ENCODE measurements around the gene MB21D2.

MB21D2 gene

DNA sequence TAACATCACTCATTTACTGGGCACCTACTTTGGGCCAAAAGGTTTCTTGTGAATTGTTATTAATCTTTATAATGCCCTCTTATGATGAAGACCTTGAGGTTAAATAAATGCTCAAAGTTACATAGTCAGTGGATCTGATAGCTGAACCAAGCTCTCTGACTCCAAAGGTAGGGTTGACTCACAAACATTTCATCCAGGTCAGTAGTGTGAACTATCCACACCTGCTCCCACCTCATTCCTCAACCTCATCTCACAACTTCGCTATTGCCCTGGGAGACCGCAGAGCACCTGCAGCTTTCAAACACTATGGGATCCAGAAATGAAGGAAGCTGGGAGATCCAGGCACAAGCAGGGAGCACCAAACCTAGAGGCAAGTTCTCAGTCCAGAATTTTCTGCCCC, 96.5 kb downstream of the MB21D2 start:
- H3K4me3 ChIP-seq (ENCODE audit: control insufficient read depth in 1 of 7, extremely low read depth in 1 of 7, insufficient read depth in 4 of 7, low read depth in 2 of 7, low read length in 6 of 7) = no peak overlapping the region
- no peak overlapping the region for H3K27ac ChIP-seq (ENCODE audit: insufficient read depth in 1 of 2, low read depth in 1 of 2, low read length in 2 of 2, poor library complexity in 1 of 2, severe bottlenecking in 2 of 2)
- H3K36me3 ChIP-seq (ENCODE audit: control insufficient read depth in 4 of 4, insufficient read depth in 4 of 4, low read length in 3 of 4) = no peaks in the 10 kb centered on the region
- no peaks in the 10 kb centered on the region for H3K9me3 ChIP-seq (ENCODE audit: control extremely low read depth in 1 of 5, control insufficient read depth in 4 of 5, insufficient read depth in 2 of 5, low read depth in 1 of 5, low read length in 4 of 5)
- WGBS (ENCODE audit: insufficient coverage) = 100% methylated on average over 2 of the region's 2 CpGs
- CTCF ChIA-PET = interaction anchor here (0.8 to 1.1 kb wide), 2 partner anchors 9 to 221 kb away, joined by 3 to 5 read pairs; no protein-coding TSS in a partner anchor
- no peak for DNase-seq
- POLR2A ChIA-PET = no interaction called here
- H3K4me1 ChIP-seq (ENCODE audit: control extremely low read depth in 1 of 4, control insufficient read depth in 4 of 4, insufficient read depth in 4 of 4, low read length in 3 of 4) = no peaks in the 10 kb centered on the region
- no peaks in the 10 kb centered on the region for H3K27me3 ChIP-seq (replicated peaks in 2 of 5; ENCODE audit: control insufficient read depth in 4 of 5, insufficient read depth in 5 of 5, low read length in 4 of 5)

DNA sequence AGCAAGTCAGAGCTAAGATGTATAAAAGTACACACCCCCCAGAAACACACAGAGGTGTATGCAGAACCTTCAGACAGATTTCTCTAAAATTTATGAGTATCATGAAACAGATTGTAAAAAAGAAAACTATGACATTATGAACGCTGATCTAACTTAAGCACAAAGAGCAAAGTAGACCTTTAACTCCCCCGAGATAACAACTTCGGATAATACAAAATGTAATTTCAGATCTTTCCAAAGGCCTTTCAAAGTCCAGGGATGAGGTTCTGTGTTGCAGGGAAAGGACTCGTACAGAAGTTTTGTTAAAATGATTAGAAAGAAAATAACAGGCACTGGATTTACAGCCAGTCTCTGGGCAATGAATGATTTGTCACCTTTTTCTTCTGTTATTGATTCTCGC, 97.5 kb downstream of the MB21D2 start:
- peaks cover 0 to 3% (median 0%) of the 10 kb centered on the region in 5 experiments for H3K27me3 ChIP-seq (replicated peaks in 2 of 5; ENCODE audit: control insufficient read depth in 4 of 5, insufficient read depth in 5 of 5, low read length in 4 of 5)
- no peaks in the 10 kb centered on the region for H3K9me3 ChIP-seq (ENCODE audit: control extremely low read depth in 1 of 5, control insufficient read depth in 4 of 5, insufficient read depth in 2 of 5, low read depth in 1 of 5, low read length in 4 of 5)
- no peaks in the 10 kb centered on the region for H3K36me3 ChIP-seq (ENCODE audit: control insufficient read depth in 4 of 4, insufficient read depth in 4 of 4, low read length in 3 of 4)
- WGBS (ENCODE audit: insufficient coverage) = 97% methylated on average over 5 of the region's 5 CpGs
- H3K4me1 ChIP-seq (ENCODE audit: control extremely low read depth in 1 of 4, control insufficient read depth in 4 of 4, insufficient read depth in 4 of 4, low read length in 3 of 4) = no peaks in the 10 kb centered on the region
- ChIA-PET CTCF (interaction anchor here (0.5 to 13.7 kb wide), 3 partner anchors 97 to 232 kb away, joined by 3 to 255 read pairs (median 3); partner anchors contain the start of gene MB21D2), POLR2A (no interaction called here)
- H3K4me3 ChIP-seq (ENCODE audit: control insufficient read depth in 1 of 7, extremely low read depth in 1 of 7, insufficient read depth in 4 of 7, low read depth in 2 of 7, low read length in 6 of 7) = no peak overlapping the region
- no peak overlapping the region for H3K27ac ChIP-seq (ENCODE audit: insufficient read depth in 1 of 2, low read depth in 1 of 2, low read length in 2 of 2, poor library complexity in 1 of 2, severe bottlenecking in 2 of 2)
- DNase-seq = no peak

DNA sequence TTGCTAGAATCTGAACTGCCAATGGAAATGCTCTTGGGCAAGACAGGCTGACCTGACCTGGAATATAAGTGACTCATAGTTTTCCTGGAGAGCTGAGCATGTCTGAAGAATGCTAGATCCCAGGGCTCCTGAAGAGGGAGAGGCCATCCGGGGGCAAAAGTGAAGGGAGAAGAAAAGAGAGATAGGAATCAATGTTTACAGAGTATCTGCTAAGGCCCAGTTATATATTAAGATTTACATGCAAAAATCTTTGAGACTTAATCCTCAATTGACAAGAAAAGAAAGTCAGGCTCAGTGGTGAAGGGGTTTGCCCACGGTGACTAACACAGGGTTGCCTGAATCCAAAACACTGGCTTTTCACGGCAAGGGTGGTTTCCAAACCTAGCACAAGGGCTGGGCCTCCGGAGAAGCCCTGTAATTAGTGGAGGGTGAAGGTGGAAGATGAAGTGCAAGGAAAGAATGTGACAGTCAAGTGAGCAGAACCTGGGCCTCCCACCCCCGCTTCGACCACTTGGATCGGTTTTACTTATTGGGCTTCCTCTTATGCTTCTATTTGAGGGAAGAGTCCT, 98.6 kb downstream of the MB21D2 start:
- no peak overlapping the region for H3K27ac ChIP-seq (ENCODE audit: insufficient read depth in 1 of 2, low read depth in 1 of 2, low read length in 2 of 2, poor library complexity in 1 of 2, severe bottlenecking in 2 of 2)
- CTCF ChIA-PET = interaction anchor here (13.7 kb wide), 1 partner anchor 223 kb away, joined by 255 read pairs; no protein-coding TSS in a partner anchor
- H3K4me3 ChIP-seq (ENCODE audit: control insufficient read depth in 1 of 7, extremely low read depth in 1 of 7, insufficient read depth in 4 of 7, low read depth in 2 of 7, low read length in 6 of 7) = no peak overlapping the region
- POLR2A ChIA-PET = no interaction called here
- WGBS (ENCODE audit: insufficient coverage) = 93% methylated on average over 5 of the region's 7 CpGs
- no peaks in the 10 kb centered on the region for H3K9me3 ChIP-seq (ENCODE audit: control extremely low read depth in 1 of 5, control insufficient read depth in 4 of 5, insufficient read depth in 2 of 5, low read depth in 1 of 5, low read length in 4 of 5)
- H3K27me3 ChIP-seq (replicated peaks in 2 of 5; ENCODE audit: control insufficient read depth in 4 of 5, insufficient read depth in 5 of 5, low read length in 4 of 5) = peaks cover 0 to 3% (median 0%) of the 10 kb centered on the region in 5 experiments
- H3K36me3 ChIP-seq (ENCODE audit: control insufficient read depth in 4 of 4, insufficient read depth in 4 of 4, low read length in 3 of 4) = no peaks in the 10 kb centered on the region
- DNase-seq = peak in 2 of 3 donors; percentile 6 to 7
- H3K4me1 ChIP-seq (ENCODE audit: control extremely low read depth in 1 of 4, control insufficient read depth in 4 of 4, insufficient read depth in 4 of 4, low read length in 3 of 4) = no peaks in the 10 kb centered on the region

DNA sequence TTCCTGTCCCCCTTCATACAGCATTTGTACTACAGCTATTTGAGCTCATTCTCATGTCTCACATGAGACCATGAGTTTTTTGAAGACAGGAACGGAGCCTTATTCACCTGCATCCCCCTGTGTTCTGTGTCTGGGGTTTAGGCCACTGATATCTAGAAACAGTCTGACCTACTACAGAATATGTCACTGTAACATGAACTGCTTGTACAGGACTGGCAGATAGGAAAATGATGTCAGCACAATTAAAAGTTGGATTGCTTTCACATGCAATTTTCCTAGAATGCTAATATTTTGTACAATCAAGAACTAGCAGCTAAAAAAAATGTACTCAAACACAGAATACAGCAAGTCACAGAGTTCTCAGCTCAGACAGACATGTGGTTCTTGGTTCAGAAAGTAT, 99.5 kb downstream of the MB21D2 start:
- DNase-seq = no peak
- Histone ChIP-seq H3K27ac (ENCODE audit: insufficient read depth in 1 of 2, low read depth in 1 of 2, low read length in 2 of 2, poor library complexity in 1 of 2, severe bottlenecking in 2 of 2) (no peak overlapping the region), H3K9me3 (ENCODE audit: control extremely low read depth in 1 of 5, control insufficient read depth in 4 of 5, insufficient read depth in 2 of 5, low read depth in 1 of 5, low read length in 4 of 5) (no peaks in the 10 kb centered on the region), H3K36me3 (ENCODE audit: control insufficient read depth in 4 of 4, insufficient read depth in 4 of 4, low read length in 3 of 4) (no peaks in the 10 kb centered on the region), H3K4me3 (ENCODE audit: control insufficient read depth in 1 of 7, extremely low read depth in 1 of 7, insufficient read depth in 4 of 7, low read depth in 2 of 7, low read length in 6 of 7) (no peak overlapping the region), H3K4me1 (ENCODE audit: control extremely low read depth in 1 of 4, control insufficient read depth in 4 of 4, insufficient read depth in 4 of 4, low read length in 3 of 4) (no peaks in the 10 kb centered on the region), H3K27me3 (replicated peaks in 2 of 5; ENCODE audit: control insufficient read depth in 4 of 5, insufficient read depth in 5 of 5, low read length in 4 of 5) (peaks cover 0 to 3% (median 0%) of the 10 kb centered on the region in 5 experiments)
- WGBS (ENCODE audit: insufficient coverage) = no CpG with 5 or more reads among the region's 1 CpG
- ChIA-PET POLR2A (no interaction called here), CTCF (interaction anchor here (1.3 to 13.7 kb wide), 5 partner anchors 18 to 755 kb away, joined by 3 to 255 read pairs (median 18); no protein-coding TSS in a partner anchor)

DNA sequence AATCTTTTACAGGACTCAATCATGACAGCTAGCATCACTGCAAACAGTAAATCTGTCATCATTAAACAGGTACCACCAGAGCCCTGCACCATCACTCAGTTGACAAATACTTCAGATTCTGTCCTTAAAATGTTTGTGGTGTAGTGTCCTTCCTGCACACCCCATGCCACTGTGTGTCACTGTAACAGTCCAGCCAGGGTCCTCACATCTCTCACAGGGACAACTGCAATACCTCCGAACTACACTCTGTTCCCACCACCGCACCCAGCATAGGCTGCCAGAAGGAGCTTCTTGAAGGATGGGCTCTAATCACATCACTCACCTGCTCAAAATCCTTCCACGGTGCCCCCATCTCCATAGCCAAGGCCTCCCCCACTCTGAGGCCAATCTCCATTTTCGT, 100.2 kb downstream of the MB21D2 start:
- Histone ChIP-seq H3K9me3 (ENCODE audit: control extremely low read depth in 1 of 5, control insufficient read depth in 4 of 5, insufficient read depth in 2 of 5, low read depth in 1 of 5, low read length in 4 of 5) (no peaks in the 10 kb centered on the region), H3K27ac (ENCODE audit: insufficient read depth in 1 of 2, low read depth in 1 of 2, low read length in 2 of 2, poor library complexity in 1 of 2, severe bottlenecking in 2 of 2) (no peak overlapping the region), H3K27me3 (replicated peaks in 2 of 5; ENCODE audit: control insufficient read depth in 4 of 5, insufficient read depth in 5 of 5, low read length in 4 of 5) (peaks cover 0 to 3% (median 0%) of the 10 kb centered on the region in 5 experiments), H3K4me1 (ENCODE audit: control extremely low read depth in 1 of 4, control insufficient read depth in 4 of 4, insufficient read depth in 4 of 4, low read length in 3 of 4) (no peaks in the 10 kb centered on the region), H3K36me3 (ENCODE audit: control insufficient read depth in 4 of 4, insufficient read depth in 4 of 4, low read length in 3 of 4) (no peaks in the 10 kb centered on the region), H3K4me3 (ENCODE audit: control insufficient read depth in 1 of 7, extremely low read depth in 1 of 7, insufficient read depth in 4 of 7, low read depth in 2 of 7, low read length in 6 of 7) (no peak overlapping the region)
- no peak for DNase-seq
- 91% methylated on average over 3 of the region's 4 CpGs for WGBS (ENCODE audit: insufficient coverage)
- ChIA-PET POLR2A (no interaction called here), CTCF (interaction anchor here (0.6 to 13.7 kb wide), 16 partner anchors 8 to 797 kb away, joined by 3 to 255 read pairs (median 4); partner anchors contain the start of gene MB21D2)

DNA sequence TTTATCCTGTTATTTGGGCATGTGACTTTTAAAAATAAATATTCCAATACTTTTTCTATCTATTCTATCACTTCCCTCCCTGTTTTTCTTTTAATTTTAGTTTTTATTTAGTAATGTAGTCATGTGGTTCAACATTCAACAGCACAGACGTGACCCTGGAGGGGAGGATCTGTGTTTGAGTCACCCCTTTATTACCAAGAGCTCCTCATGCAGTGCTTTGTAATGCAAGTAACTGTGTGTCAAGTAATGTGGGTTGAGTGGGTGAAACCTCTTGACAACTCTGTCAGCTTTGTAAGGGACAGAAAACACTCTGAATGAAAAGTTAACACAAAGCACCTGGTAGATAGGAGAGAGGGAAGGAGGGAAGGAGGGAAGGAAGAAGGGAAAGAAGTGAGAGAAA, 100.6 kb downstream of the MB21D2 start:
- ChIA-PET CTCF (interaction anchor here (0.6 to 13.7 kb wide), 21 partner anchors 7 to 797 kb away, joined by 3 to 255 read pairs (median 3); partner anchors contain the start of gene MB21D2), POLR2A (no interaction called here)
- Histone ChIP-seq H3K27me3 (replicated peaks in 2 of 5; ENCODE audit: control insufficient read depth in 4 of 5, insufficient read depth in 5 of 5, low read length in 4 of 5) (peaks cover 0 to 3% (median 0%) of the 10 kb centered on the region in 5 experiments), H3K27ac (ENCODE audit: insufficient read depth in 1 of 2, low read depth in 1 of 2, low read length in 2 of 2, poor library complexity in 1 of 2, severe bottlenecking in 2 of 2) (no peak overlapping the region), H3K9me3 (ENCODE audit: control extremely low read depth in 1 of 5, control insufficient read depth in 4 of 5, insufficient read depth in 2 of 5, low read depth in 1 of 5, low read length in 4 of 5) (no peaks in the 10 kb centered on the region), H3K4me3 (ENCODE audit: control insufficient read depth in 1 of 7, extremely low read depth in 1 of 7, insufficient read depth in 4 of 7, low read depth in 2 of 7, low read length in 6 of 7) (no peak overlapping the region), H3K4me1 (ENCODE audit: control extremely low read depth in 1 of 4, control insufficient read depth in 4 of 4, insufficient read depth in 4 of 4, low read length in 3 of 4) (no peaks in the 10 kb centered on the region), H3K36me3 (ENCODE audit: control insufficient read depth in 4 of 4, insufficient read depth in 4 of 4, low read length in 3 of 4) (no peaks in the 10 kb centered on the region)
- DNase-seq = no peak
- WGBS (ENCODE audit: insufficient coverage) = no CpG with 5 or more reads among the region's 1 CpG

DNA sequence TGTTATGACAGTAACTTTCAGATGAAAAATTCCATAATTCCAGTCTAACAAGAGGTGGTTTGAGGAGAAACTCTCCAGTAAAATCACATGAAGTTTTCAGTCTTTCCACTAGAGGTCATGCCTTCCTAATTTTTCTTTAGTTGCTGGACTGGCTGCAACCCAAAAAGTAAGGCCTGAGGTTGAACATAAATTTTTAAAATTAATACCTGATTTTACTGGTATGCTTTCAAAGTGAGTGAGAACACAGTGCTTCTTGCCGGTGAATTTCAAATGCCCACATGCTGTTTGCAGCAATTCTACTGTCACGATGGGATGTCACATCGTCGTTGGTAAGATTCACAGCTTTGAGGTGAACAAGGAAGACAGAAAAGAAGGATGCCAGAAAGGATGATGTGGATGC, 101.3 kb downstream of the MB21D2 start:
- peak; percentile 43 to 64 (median 55) for DNase-seq
- 87% methylated on average over 4 of the region's 4 CpGs for WGBS (ENCODE audit: insufficient coverage)
- H3K27ac ChIP-seq (ENCODE audit: insufficient read depth in 1 of 2, low read depth in 1 of 2, low read length in 2 of 2, poor library complexity in 1 of 2, severe bottlenecking in 2 of 2) = no peak overlapping the region
- no peaks in the 10 kb centered on the region for H3K9me3 ChIP-seq (ENCODE audit: control extremely low read depth in 1 of 5, control insufficient read depth in 4 of 5, insufficient read depth in 2 of 5, low read depth in 1 of 5, low read length in 4 of 5)
- no peaks in the 10 kb centered on the region for H3K4me1 ChIP-seq (ENCODE audit: control extremely low read depth in 1 of 4, control insufficient read depth in 4 of 4, insufficient read depth in 4 of 4, low read length in 3 of 4)
- H3K27me3 ChIP-seq (replicated peaks in 2 of 5; ENCODE audit: control insufficient read depth in 4 of 5, insufficient read depth in 5 of 5, low read length in 4 of 5) = peaks cover 0 to 3% (median 0%) of the 10 kb centered on the region in 5 experiments
- POLR2A ChIA-PET = no interaction called here
- no peak overlapping the region for H3K4me3 ChIP-seq (ENCODE audit: control insufficient read depth in 1 of 7, extremely low read depth in 1 of 7, insufficient read depth in 4 of 7, low read depth in 2 of 7, low read length in 6 of 7)
- H3K36me3 ChIP-seq (ENCODE audit: control insufficient read depth in 4 of 4, insufficient read depth in 4 of 4, low read length in 3 of 4) = no peaks in the 10 kb centered on the region
- CTCF ChIA-PET = interaction anchor here (0.6 to 13.7 kb wide), 16 partner anchors 8 to 757 kb away, joined by 3 to 255 read pairs (median 4); partner anchors contain the start of gene MB21D2

Measured in common myeloid progenitor, CD34-positive (primary cell).